Large intestine (tissue), 12 donors: ENCODE data around the gene ABCC8. TPM values are rescaled to one million over a fixed set of nuclear protein-coding genes. Genes with fewer than 3 reads are reported as not detected.

ENCODE experiments used
- DNase-seq, 2 donors: peaks; one replicate each; pipeline versions ENCODE4 v3.0.0 to v3.0.0-alpha.2; 2013
- H3K27ac ChIP-seq: one replicate; pipeline ENCODE4 v1.5.1; 2013; ENCODE audit warnings: low read length
- H3K27me3 ChIP-seq: 2 replicates; pipeline ENCODE4 v1.6.1; 2013; ENCODE audit warnings: low read length; ENCODE audit not compliant: control insufficient read depth, insufficient read depth
- H3K36me3 ChIP-seq: 2 replicates; pipeline ENCODE4 v1.6.1; 2013; ENCODE audit warnings: low read length; ENCODE audit not compliant: control insufficient read depth, insufficient read depth
- H3K4me1 ChIP-seq: one replicate; pipeline ENCODE4 v1.6.1; 2013; ENCODE audit warnings: low read length; ENCODE audit not compliant: control insufficient read depth, insufficient read depth
- H3K4me3 ChIP-seq: one replicate; pipeline ENCODE4 v1.5.1; 2013; ENCODE audit warnings: low read length
- H3K9me3 ChIP-seq: one replicate; pipeline ENCODE4 v1.6.1; 2013; ENCODE audit warnings: mild to moderate bottlenecking, low read depth, low read length, moderate library complexity; ENCODE audit not compliant: control insufficient read depth
- WGBS: methylation state at CpG from one replicate; pipeline ENCODE4 v1.1.5; 2013; ENCODE audit warnings: low lambda C conversion rate; ENCODE audit not compliant: insufficient coverage; 5-methylcytosine and 5-hydroxymethylcytosine counted together
- long read RNA-seq, 11 donors: transcript quantifications; one replicate each; lab custom pipeline, GENCODE V29; 2026
- polyA plus RNA-seq: library from polyadenylated mRNA; unstranded; fragments of 120-200 nt; gene quantifications from one replicate; pipeline ENCODE4 v1.2.1, GENCODE V29; 2013

The ABCC8 gene
- polyA plus RNA-seq: 23.5 TPM
- long read RNA-seq, donor 1: 0 reads
- long read RNA-seq, donor 2: 0 reads
- long read RNA-seq, donor 3: 0 reads
- long read RNA-seq, donor 4: 0 reads
- long read RNA-seq, donor 5: 0 reads
- long read RNA-seq, donor 6: 0 reads
- long read RNA-seq, donor 7, full-length matches to known transcripts: 1 of 1 reads
- long read RNA-seq, donor 7, partial matches to known transcripts: 0 of 1 reads
- long read RNA-seq, donor 7, other reads (novel, unspliced or antisense): 0 of 1 reads
- long read RNA-seq, donor 8: 0 reads
- long read RNA-seq, donor 9, full-length matches to known transcripts: 2 of 2 reads
- long read RNA-seq, donor 9, partial matches to known transcripts: 0 of 2 reads
- long read RNA-seq, donor 9, other reads (novel, unspliced or antisense): 0 of 2 reads
- long read RNA-seq, donor 10: 0 reads
- long read RNA-seq, donor 11: 0 reads

GRCh38 chr11:17476317-17477083 lies at the start of gene ABCC8:
TSS of gene ABCC8 (minus strand) at chr11:17476845. CDS start at chr11:17476776, 69 bp downstream.
- Histone ChIP-seq H3K4me3 (no peak within 1 kb of the TSS), H3K4me1 (peaks cover 11% of the 10 kb centered on the region), H3K27ac (no peak within 1 kb of the TSS), H3K36me3 (no peaks in the 10 kb centered on the region), H3K9me3 (no peaks in the 10 kb centered on the region), H3K27me3 (peaks cover 64% of the 10 kb centered on the region)
- no CpG with 5 or more reads among the region's 80 CpGs for WGBS
- DNase-seq: peak in 1 of 2 donors; percentile 33

DNA sequence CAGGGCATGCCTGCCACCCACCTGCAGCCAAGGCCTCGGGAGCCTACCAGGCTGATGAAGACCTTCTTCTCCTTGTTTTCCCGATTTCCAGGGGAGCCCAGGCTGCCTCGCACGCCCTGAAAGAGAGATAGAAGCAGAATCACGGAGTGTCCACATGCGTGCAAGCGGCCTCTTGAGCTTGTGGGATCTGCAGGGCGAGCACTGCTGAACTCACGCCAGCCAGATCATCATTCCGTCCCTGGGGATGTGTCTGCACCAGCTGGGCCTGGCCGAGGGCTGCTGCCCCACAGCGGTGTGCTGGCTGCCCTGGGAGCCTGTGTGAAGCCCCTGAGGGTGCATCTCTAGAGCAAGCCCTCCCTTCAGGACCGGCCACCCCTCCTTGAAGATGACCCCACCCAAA lies 49.7 kb upstream of the ABCC8 start:
- WGBS: no CpG with 5 or more reads among the region's 13 CpGs
- no peak overlapping the region for H3K4me3 ChIP-seq
- H3K4me1 ChIP-seq: peaks cover 37% of the 10 kb centered on the region
- H3K9me3 ChIP-seq: no peaks in the 10 kb centered on the region
- no peak overlapping the region for H3K27ac ChIP-seq
- H3K36me3 ChIP-seq: peaks cover 83% of the 10 kb centered on the region
- H3K27me3 ChIP-seq: no peaks in the 10 kb centered on the region
- DNase-seq: no peak

- Histone ChIP-seq H3K4me1 (peaks cover 29% of the 10 kb centered on the region), H3K27ac (no peak overlapping the region), H3K36me3 (peaks cover 83% of the 10 kb centered on the region), H3K27me3 (no peaks in the 10 kb centered on the region), H3K9me3 (no peaks in the 10 kb centered on the region), H3K4me3 (no peak overlapping the region)
- no peak for DNase-seq
- WGBS: no CpG with 5 or more reads among the region's 4 CpGs
Measured at GRCh38 chr11:17525570-17525969, 48.9 kb upstream of the ABCC8 start.

- no peak overlapping the region for H3K4me3 ChIP-seq
- H3K36me3 ChIP-seq: peaks cover 82% of the 10 kb centered on the region
- WGBS: no CpG with 5 or more reads among the region's 9 CpGs
- DNase-seq: no peak
- H3K4me1 ChIP-seq: peaks cover 22% of the 10 kb centered on the region
- no peaks in the 10 kb centered on the region for H3K27me3 ChIP-seq
- H3K9me3 ChIP-seq: no peaks in the 10 kb centered on the region
- H3K27ac ChIP-seq: no peak overlapping the region
Measured at GRCh38 chr11:17524221-17524620, 47.6 kb upstream of the ABCC8 start.

DNA sequence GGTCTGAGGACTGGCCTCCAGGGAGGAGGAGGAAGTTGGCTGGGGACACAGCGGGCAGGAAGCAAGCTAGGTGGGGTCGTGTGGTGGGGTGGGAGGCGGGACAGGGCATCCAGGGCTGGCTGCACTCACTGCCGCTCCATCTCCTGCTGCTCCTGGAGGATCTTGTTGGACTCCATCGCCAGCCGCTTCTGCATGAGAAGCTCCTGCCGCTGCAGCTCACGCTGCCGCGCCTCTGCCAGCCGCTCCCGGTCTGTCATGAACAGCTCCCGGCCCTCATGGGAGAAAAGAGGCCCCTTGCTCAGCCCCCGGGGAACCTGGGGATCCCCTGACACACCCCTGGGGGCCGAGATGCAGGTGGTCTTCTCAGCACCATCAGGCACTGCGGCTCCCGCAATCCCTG lies 46.0 kb upstream of the ABCC8 start:
- DNase-seq: no peak
- no peak overlapping the region for H3K4me3 ChIP-seq
- no peaks in the 10 kb centered on the region for H3K27me3 ChIP-seq
- no peak overlapping the region for H3K27ac ChIP-seq
- H3K4me1 ChIP-seq: peaks cover 12% of the 10 kb centered on the region
- no CpG with 5 or more reads among the region's 17 CpGs for WGBS
- no peaks in the 10 kb centered on the region for H3K9me3 ChIP-seq
- H3K36me3 ChIP-seq: peaks cover 87% of the 10 kb centered on the region

- Histone ChIP-seq H3K4me3 (no peak overlapping the region), H3K9me3 (no peaks in the 10 kb centered on the region), H3K27ac (no peak overlapping the region), H3K36me3 (peaks cover 95% of the 10 kb centered on the region), H3K27me3 (no peaks in the 10 kb centered on the region), H3K4me1 (peaks cover 5% of the 10 kb centered on the region)
- WGBS: 93% methylated on average over 3 of the region's 11 CpGs
- DNase-seq: no peak
Measured at GRCh38 chr11:17521106-17521900, 44.7 kb upstream of the ABCC8 start.

DNA sequence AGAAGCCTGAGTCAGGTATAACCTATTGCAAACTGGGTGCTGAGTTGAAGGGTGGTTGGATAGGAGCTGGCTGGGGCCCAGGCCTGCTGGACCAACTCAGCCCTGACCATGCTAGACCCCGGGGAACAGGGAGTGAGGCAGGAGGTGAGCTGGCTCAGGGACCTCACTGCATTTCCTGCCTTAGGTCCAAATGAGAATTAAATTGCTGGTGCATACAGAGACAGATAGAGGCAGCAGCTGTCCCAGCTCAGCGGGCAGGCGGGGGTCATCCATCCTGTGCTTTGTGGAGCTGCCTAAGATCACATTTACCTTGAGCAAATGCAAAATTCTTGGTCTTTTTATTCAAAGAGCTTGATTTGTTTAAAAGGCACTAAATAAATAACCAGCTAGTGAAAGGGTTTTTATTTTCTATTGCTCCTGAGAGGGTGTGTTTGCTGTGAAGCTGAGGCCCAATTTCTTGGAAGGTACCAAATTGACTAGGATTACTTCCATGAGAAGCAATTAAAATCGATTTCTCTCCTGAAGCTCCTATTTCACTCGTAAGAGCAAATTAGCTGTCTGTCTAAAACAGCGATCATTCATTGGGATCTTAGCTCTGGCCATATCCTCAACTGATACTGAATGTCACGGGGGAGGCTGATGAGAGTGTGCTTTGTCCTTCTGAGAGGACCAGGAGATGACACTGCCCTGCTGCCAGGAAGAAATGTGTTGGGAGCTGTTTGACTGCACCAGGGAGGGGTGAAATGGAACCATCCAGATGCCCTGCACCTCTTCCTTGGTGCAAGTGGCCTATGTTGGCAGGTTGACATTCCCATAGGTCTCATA lies 42.6 kb upstream of the ABCC8 start:
- no peak overlapping the region for H3K4me3 ChIP-seq
- DNase-seq: no peak
- 90% methylated on average over 2 of the region's 7 CpGs for WGBS
- no peak overlapping the region for H3K27ac ChIP-seq
- H3K27me3 ChIP-seq: no peaks in the 10 kb centered on the region
- H3K9me3 ChIP-seq: no peaks in the 10 kb centered on the region
- peaks cover 93% of the 10 kb centered on the region for H3K36me3 ChIP-seq
- no peaks in the 10 kb centered on the region for H3K4me1 ChIP-seq

DNA sequence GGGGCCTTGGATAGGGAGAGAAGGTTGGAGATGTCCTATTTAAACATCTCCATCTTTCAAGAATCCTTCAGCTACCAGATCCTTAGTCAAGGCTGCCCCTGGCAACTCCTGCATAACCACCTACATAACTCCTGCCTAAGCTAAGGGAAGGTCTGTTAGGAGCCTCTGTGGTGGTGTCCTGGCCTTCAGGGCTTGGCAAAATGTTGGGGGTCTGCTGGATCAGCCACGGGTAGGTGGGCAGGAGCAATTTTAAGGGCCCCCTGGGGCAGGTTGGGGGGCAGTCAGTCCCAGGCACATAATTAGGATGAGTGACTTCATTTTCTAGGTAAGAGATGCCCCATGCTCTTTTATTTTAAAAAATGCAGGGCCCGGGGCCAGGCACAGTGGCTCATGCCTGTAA lies 41.7 kb upstream of the ABCC8 start:
- Histone ChIP-seq H3K9me3 (no peaks in the 10 kb centered on the region), H3K4me3 (no peak overlapping the region), H3K27ac (no peak overlapping the region), H3K36me3 (peaks cover 88% of the 10 kb centered on the region), H3K4me1 (no peaks in the 10 kb centered on the region), H3K27me3 (no peaks in the 10 kb centered on the region)
- no CpG with 5 or more reads among the region's 2 CpGs for WGBS
- no peak for DNase-seq

GRCh38 chr11:17517186-17517585 lies 40.5 kb upstream of the ABCC8 start:
- Histone ChIP-seq H3K4me3 (no peak overlapping the region), H3K27me3 (no peaks in the 10 kb centered on the region), H3K4me1 (no peaks in the 10 kb centered on the region), H3K27ac (no peak overlapping the region), H3K9me3 (no peaks in the 10 kb centered on the region), H3K36me3 (peaks cover 82% of the 10 kb centered on the region)
- WGBS: no CpG with 5 or more reads among the region's 10 CpGs
- DNase-seq: no peak
